ELF-1 (cell line): ENCODE measurements around the gene MAP3K9.

Experiments used
- DNase-seq: peaks from one replicate; pipeline ENCODE4 v3.0.0-alpha.2; 2016; ENCODE audit warnings: low read depth, low spot score

MAP3K9 gene

DNA sequence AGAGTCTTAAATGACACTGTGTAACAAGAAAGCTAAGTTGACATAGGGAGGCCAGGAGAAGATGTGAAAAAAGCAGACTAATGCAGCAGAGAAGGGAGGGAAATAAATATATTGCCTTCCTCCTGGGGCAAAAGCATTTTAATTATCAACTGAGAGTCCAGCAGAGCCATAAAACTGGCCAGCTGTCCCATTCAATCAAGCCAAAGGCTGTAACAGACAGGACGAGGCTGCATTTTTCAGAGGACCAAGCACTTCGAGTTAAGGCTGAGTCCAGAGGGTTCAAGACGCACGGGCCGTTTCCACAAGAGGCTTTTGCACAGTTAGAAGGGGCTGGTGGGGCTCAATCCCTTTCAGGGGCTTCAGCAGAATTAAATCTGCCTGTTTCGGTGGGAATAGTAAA, 20.4 kb downstream of the MAP3K9 start:
- DNase-seq: no peak

DNA sequence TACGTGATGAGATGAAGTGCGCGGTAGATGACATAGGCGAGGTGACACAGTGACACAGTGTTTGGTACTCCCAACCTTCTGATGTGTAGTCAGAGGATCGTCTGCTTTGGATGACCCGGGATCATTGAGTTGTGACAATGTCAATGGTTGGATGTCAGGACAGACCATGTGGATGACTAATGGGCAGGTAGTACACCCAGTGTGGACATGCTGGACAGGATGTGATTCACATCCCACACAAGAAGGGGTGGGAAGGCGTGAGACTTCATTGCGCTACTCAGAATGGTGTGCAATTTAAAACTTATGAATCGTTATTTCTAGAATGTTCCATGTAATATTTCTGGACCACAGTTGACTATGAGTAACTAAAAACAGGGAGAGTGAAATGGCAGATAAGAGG, 23.8 kb downstream of the MAP3K9 start:
- DNase-seq: no peak

DNA sequence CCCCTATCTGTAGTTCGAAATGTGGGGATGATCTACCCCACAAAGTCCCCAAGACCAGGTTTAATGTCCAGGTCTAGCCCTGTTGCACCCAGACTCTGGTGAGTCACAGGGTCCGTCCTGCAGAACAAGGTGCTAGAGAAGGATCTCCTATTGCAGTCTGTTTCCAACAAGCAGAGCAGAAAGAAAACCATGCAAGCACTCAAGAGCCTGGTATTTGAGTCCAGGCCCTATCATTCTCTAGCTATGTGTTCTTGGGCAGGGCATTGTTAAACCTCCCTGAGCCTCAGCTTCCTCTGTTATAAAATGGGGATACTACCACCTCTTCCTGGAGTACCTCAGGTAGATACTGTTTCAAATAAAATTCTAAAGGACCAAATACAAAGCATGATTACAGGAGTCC, 24.4 kb downstream of the MAP3K9 start:
- no peak for DNase-seq

DNA sequence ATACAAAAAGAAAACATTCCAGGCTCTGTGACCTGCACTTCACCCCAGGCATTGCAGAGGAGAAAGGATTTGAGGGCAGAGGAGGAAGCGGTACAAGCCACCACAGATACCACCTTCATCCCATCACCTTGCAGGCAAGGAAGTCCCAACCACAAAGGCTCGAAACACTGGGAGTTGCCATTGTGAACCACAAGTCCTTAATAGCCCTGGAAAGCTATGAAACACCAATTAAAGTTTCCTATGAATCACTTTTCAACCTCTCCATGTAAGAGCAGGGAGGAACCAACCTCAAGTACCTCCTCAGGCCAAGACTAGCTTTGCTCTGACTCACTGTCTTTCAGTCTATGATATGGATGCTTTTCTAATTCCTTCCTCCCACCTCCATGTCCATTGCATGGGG, 27.0 kb downstream of the MAP3K9 start:
- DNase-seq: no peak

DNA sequence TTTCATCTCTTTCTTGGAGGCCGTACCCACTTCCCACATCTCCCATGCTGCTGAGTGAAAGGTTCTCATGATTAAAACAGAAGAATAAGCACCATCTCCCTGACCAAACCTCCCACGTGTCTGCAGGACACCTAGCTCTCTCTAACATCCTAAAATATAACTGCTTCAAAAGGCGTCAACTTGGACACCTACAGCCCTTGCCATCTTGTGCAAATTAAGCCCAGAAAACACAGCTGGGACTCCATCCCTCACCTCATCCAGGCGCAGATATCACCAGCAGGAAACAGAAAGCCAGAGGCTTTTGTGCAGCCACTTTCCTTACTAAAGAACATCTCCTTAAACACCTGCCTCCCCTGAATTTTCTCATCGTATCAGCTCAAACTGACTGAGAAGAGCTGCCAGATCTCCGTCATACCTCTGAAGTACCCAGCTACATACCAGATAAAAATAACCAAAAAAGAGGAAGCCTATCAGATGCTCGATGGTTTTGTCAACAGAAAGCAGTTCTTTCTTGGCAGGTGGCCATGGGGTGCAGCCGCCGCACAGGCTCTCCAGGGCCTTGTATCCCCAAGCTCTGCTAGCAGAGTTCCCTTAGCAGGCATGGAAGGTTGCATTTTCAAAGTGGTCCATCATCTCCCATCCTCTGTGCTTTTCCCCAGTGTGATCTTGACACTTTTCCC, 28.8 kb downstream of the MAP3K9 start:
- no peak for DNase-seq

DNA sequence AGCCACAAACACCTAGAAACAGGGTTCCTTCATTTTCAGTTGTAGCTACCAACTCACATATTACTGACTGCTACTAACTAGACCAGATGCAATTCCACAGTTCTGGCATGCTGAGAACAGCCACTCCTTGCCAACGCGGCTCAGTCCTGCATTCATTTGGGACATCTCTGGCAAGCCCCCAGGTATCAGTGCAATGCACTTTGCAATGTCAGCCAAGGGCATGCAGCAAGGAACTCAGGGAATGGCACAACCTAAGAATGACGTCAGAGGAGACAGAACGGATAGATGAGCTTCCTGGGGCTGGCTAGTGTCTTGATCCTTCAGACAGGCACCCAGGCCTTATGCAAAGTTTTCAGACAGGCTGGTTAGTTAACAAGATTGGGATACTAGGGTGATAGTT, 29.6 kb downstream of the MAP3K9 start:
- DNase-seq: no peak

DNA sequence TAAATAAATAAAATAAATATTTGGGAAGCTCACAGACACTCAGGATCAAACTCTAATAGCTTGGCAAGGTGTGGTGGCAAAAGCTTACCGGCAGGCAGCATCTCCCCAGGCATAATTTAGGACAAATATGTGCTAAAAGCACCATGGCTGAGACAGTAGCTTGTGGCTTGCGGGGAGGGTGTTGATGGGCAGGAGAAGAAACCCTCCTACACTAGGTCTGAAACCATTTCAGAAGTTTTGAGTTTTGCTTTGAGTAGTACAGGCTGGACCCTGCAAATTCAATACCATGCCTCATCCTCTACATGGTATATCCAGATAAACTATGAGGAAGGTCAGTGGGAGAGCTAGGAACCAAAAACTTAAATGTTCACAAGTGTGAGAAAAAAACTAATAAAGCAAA, 33.1 kb downstream of the MAP3K9 start:
- DNase-seq: no peak

DNA sequence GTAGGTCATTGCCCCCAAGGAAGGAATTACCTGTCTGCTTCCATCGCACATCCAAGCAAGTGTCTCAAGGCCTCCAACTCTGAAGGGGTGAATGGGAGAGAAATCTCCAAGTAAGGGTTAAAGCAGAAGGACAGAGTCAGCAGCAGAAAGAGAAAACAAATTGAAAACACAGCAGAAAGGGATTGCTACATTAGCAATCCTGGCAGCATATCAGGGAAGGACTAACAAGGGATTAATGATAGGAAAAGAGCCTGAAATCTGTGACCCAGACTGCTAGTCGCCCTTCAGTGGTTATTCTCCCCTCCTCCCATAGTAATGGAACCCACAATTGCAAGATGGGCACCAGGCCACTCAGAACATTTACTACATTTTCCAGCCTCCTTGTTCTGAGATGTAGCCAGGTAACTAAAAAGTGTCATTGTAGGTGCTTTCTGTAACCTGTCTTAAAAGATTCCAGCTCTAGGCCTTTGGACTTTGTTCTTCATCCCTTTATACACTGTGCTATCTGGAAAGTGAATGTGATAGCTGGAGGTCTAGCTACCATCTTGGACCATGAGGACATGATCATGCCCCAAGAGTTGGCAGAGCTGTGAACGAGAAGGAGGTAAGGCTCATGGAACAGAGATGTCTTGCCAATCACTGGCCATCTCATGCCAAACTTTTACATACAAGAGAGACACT, 36.0 kb downstream of the MAP3K9 start:
- DNase-seq: no peak

DNA sequence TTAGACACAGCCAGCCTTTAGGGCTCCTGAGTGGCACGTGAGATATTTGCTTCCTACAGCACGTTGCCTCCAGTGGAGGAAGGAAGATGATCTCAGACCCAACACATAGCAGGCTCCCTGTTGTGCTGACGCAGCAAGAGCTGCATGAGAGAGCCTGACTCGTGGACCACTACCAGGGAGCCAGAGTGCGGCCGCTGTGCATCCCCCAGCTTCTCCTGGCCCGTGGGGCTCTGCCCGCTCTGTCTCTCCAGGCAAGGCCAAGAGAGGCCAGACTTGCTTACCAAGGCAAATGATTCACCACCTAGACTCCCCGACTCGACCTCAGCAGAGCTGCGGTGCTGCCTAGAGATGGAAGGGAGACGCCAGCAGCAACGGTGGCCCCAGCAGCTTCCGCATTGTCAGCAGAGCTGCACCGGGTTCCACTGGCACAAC, 37.5 kb downstream of the MAP3K9 start:
- peak; percentile 34 for DNase-seq

DNA sequence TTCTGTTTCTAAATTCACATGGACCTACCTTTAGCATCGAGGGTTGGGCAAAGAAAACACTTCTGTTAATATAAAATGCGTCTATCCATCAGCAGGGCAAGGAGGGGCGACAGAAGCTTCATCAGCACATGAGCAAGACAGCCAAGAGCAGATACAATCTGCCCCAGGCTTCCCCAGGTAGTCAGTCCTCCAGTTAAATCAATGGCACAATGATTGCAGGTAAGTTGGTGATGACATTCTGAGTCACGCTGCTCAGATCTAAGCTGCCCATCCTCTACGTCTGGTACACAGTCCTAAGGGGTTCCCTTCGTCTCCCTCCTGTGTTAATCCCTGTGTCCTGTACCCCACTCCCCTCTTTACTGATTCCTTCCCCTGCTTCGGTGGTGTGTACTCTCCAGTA, 38.8 kb downstream of the MAP3K9 start:
- DNase-seq: no peak

DNA sequence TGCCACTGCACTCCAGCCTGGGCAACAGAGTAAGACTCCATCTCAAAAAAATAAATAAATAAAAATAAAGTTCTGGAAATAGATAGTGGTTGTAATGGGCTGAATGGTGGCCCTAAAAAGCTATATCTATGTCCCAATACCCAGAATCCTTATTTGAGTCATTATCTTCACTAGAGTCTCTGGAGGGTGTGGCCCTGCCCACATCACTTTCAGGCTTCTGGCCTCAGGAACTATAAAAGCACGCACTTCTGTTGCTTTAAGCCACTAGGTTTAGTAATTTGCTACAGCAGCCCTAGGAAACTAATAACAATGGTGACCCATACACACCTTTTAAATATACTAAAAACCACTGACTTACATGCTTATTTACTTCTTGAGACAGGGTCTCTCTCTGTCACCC, 49.9 kb downstream of the MAP3K9 start:
- DNase-seq: no peak

DNA sequence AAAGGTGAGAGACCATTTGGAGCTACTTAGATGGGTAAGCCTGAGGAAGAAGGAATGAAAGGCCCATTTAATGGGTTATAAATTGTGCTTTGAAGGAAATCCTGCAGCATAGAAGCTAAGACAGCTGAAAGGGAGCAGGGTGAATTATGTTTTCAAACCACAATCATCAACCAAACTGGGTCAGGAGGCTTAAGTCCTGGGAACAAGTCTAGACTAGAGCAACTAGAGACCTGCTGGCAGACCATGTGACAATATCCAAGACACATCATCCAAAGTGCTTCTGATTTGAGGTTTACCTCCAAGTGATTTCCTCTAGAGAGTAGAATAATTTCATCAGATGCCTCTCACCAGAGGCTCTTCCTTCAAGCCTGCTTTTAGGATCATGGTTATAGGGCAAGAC, 53.7 kb downstream of the MAP3K9 start:
- DNase-seq: no peak

DNA sequence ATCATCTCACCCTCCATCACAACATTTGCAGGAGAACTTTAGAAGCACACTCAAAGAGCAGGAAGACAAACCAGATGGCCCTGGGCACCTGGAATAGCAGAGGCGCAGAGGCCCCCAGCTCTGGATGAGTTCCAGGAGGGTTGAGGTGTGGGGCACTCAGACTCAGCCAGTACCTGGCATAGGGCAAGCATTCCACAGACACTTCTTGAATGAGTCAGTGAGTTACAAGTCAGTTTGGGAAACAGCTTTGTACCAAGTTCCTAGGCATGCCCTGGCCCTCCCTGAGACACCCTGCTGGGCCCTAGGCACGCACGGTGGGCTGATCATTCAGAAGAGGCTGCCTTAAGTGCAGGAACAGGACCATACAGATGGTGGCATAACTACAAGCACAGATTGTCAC, 54.3 kb downstream of the MAP3K9 start:
- peak; percentile 5 for DNase-seq

DNA sequence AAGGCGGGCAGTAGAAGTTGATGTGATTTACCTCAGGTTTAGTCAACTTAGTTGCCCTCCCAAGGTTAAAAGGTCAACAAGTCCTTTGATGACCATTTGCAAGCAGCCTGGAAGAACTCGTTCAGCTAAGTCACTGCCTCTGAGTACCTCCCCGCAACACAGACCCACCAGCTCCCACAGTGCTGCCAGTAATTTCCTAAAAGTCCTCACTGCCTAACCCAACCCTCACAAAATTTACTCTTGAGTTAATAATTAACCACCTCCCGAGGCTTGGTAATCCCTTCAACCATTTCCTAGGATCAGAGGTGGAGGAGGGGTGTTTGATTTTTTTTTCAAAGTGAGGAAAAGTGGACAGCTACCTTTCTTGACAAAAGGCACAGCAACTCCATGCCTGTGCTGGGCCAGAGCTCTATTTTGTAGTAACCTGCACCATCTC, 55.8 kb downstream of the MAP3K9 start:
- DNase-seq: peak; percentile 21

DNA sequence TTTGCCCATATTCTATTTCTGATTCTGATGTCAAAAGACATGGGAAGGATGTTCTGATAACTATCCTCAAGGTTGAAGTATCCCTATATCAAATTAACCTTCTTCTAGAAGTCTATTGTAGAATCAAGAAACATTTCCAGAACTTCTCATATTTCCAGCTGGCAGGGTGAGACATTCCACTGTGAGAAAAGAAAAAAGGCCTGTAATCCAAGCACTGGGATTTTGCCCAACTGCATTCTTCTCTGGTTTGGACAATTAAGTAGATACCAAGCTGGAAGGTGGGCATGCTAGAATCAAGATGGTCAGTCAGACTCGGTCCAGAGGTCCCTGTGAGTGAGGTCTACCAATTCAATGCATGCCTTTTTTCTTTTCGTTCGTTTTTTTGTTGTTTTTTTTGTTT, 60.9 kb downstream of the MAP3K9 start:
- no peak for DNase-seq

DNA sequence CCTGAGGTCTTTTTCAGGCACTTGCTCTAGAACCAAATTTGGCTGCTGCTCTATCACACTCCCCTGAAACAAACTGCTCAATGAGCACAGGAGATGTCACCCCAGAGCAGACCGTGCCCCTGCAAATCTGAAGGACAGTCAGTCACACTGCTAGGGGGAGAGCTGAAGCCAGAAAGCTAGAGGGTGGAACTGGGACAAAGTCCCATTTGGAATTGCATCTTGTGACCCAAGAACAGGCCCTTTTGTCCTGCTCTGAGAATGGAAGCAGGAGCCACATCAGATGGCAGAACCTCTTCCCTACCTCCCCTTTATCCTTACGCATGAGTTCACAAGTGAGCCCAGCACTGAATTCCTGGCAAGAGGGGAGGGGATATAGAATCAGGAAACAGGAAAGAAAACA, 64.7 kb downstream of the MAP3K9 start:
- DNase-seq: no peak

DNA sequence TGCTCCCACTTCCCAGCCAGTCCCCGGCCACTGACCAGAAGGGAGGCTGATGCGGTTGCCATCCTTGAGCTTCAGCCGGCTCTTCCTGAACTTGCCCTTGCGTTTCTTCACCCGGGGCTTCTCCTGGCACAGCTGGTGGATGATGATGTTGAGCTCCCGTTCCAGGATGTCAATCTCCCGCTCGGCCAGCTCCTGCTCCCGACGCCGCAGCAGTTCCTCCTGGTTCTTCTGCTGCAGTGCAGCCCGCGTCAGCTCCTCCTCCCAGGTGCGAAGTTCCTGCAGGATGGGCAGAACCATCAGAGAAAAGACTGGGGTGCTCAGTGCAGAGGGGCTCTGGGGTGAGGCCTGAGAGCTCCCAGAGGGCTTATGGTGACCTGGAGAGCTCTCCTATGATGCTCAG, 67.0 kb downstream of the MAP3K9 start:
- DNase-seq: no peak

DNA sequence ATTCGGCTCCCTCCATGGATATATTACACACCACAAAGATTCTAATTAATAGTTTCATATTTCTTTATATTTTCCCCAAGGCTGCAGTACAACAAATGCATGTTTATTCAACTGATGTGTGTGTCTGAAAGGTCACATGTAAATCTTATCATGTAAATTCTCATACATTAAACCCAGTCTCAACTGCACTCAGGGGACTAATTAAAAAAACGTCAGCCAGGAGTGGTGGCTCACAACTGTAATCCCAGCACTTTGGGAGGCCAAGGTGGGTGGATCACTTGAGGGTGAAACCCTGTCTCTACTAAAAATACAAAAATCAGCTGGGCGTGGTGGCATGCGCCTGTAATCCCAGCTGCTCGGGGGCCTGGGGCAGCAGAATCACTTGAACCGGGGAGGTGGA, 67.8 kb downstream of the MAP3K9 start:
- DNase-seq: no peak

DNA sequence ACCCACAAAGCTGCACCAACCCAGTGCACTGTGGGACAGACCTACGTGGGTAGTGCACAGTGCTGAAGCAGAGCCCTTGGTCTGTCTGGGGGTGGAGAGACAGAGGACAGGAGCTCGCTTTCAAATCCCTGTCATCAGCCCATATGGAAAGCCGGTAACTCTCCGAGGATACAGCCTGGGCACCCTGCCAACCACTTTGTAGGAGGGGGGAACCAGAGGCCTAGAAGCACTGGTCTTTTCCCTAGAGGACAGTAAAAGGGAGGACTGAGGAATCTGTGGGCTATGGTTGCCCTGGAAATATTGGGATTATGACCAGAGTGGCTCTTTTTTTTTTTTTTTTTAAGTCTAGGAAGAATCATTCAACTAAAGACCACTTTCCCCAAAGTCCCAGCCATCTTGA, 74.3 kb downstream of the MAP3K9 start:
- DNase-seq: no peak

DNA sequence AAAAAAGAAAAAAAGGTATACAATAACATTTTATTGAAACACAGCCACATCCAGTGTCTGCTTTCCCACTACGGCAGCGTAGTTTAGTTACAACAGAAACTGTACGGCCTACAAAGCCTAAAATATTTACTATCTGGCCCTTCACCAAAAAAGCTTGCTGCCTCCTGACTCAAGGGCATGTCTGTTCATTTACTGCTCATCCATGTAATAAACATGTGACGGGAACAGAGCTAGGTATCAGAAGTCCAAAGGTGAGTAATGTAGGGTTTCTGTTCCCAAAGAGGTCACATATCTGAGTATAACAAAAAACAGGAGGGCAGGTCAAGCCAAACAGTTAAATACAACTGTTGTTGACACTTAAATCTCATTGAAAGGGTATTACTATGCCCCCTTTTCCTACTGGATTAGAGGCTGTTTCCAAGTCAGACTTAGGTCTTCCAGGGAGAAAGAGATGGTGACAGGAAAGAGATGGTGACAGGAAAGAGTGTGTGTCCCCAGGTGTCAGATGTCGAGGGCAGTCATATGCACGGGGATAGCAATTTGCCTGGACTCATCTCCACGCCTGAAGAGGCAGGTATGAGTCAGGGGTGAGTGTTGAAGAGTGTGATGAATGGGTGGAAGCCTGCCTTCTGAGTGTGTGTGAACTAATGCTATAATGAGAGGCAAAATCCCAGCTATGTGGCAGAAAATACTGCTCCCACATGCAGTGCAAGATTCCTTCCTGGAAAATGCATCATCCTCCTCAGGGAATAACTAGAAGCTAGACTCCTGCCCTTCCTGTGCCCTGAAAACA, 77.7 kb downstream of the MAP3K9 start:
- no peak for DNase-seq

DNA sequence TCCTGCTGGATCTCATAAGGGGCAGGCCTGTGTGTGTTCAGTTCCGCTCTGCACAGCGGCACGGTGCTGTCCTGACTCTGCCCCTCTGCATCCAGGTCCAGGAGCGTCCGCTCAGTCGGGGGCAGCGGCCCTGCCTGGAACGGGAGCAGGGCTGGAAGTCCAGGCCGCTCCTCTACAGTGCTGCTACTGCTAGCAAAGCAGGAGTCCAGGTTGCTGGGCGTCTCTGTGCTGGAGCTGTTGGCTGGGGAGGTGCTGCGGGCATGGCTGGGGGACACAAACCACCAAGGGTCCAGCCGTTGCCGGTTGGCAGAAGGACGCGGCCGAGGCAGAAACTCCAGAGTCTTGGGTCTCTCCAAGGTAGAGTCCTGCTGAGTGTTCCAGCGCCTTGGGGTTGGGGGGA, 78.9 kb downstream of the MAP3K9 start:
- DNase-seq: no peak

DNA sequence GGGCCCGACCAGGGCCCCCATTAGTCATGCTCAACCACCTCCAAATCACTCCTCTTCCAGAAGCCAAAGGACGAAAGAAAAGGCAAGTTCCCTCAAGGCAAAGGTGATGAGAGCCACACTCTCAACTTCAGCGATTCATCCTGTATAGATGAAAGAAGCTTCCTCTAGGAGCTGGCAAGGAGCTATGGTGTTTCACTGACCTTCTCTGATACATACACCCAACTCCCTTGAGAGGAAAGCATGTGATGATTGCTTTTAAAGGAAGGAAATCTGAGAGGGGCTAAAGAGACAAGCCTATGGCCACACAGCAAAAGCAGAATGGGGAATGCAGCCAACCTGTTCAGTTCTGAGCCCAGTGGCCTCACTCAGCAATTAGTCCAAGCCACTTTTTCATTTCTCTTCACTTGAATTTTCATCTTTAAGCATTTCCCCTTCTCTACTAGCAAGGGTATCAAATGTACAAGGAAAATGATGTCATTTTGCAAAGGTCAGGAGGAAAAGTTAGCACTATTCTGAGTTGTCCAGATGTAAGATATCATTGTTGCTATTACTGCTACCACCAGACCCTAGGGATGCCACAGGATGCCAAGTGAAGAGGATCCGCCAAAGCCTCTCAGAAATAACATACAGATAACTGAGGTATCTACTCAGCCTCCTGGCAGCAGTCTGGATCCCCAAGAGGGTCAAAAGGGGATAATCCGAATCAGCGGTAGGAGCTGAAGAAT, 82.5 kb downstream of the MAP3K9 start:
- DNase-seq: no peak
